HUES6 (cell line): ENCODE measurements around the gene SLC7A1.

Source experiments
- H3K27ac ChIP-seq: 2 replicates; pipeline ENCODE4 v1.7.0; 2013; ENCODE audit warnings: low read depth, mild to moderate bottlenecking, low read length, inconsistent platforms
- H3K27me3 ChIP-seq: 2 replicates; pipeline ENCODE4 v1.6.1; 2013; ENCODE audit warnings: low read length; ENCODE audit not compliant: control insufficient read depth, insufficient read depth
- H3K36me3 ChIP-seq: 2 replicates; pipeline ENCODE4 v1.6.1; 2013; ENCODE audit warnings: low read length; ENCODE audit not compliant: control insufficient read depth, insufficient read depth
- H3K4me1 ChIP-seq: 2 replicates; pipeline ENCODE4 v1.6.1; 2013; ENCODE audit warnings: low read length; ENCODE audit not compliant: control insufficient read depth, insufficient read depth
- H3K4me3 ChIP-seq: 2 replicates; pipeline ENCODE4 v1.5.1; 2013; ENCODE audit warnings: low read depth, low read length
- H3K9ac ChIP-seq: one replicate; pipeline ENCODE4 v1.6.1; 2013; ENCODE audit warnings: mild to moderate bottlenecking, low read length
- H3K9me3 ChIP-seq: 2 replicates; pipeline ENCODE4 v1.6.1; 2013; ENCODE audit warnings: low read depth, low read length; ENCODE audit not compliant: control insufficient read depth, insufficient read depth

Gene SLC7A1

GRCh38 chr13:29498426-29499040 lies 97.0 kb downstream of the SLC7A1 start:
- no peak overlapping the region for H3K4me3 ChIP-seq
- no peak overlapping the region for H3K27ac ChIP-seq
- H3K4me1 ChIP-seq, result peaks cover 4% of the 10 kb centered on the region; the same call in 1 of the 2 replicates
- H3K27me3 ChIP-seq, result no peaks in the 10 kb centered on the region; the same call in 1 of the 2 replicates
- no peaks in the 10 kb centered on the region for H3K36me3 ChIP-seq
- H3K9ac ChIP-seq, result no peak overlapping the region
- H3K9me3 ChIP-seq, result no peaks in the 10 kb centered on the region

- peaks cover 4% of the 10 kb centered on the region; the same call in 1 of the 2 replicates for H3K4me1 ChIP-seq
- H3K27ac ChIP-seq, result no peak overlapping the region
Observed at GRCh38 chr13:29497137-29497654, 98.3 kb downstream of the SLC7A1 start.

GRCh38 chr13:29496241-29496712 lies 99.2 kb downstream of the SLC7A1 start:
- H3K4me3 ChIP-seq, result no peak overlapping the region
- H3K9ac ChIP-seq, result no peak overlapping the region

More at GRCh38 chr13:29497137-29497654, 98.3 kb downstream of the SLC7A1 start:
- Histone ChIP-seq H3K4me3 (no peak overlapping the region), H3K9ac (no peak overlapping the region), H3K36me3 (no peaks in the 10 kb centered on the region), H3K9me3 (no peaks in the 10 kb centered on the region), H3K27me3 (no peaks in the 10 kb centered on the region)

GRCh38 chr13:29494520-29494919 lies 101.0 kb downstream of the SLC7A1 start:
- H3K4me1 ChIP-seq, result peaks cover 4% of the 10 kb centered on the region; the same call in 1 of the 2 replicates
- no peak overlapping the region for H3K4me3 ChIP-seq
- no peaks in the 10 kb centered on the region for H3K9me3 ChIP-seq
- no peak overlapping the region for H3K27ac ChIP-seq
- no peaks in the 10 kb centered on the region for H3K27me3 ChIP-seq
- no peaks in the 10 kb centered on the region for H3K36me3 ChIP-seq
- no peak overlapping the region for H3K9ac ChIP-seq

More at GRCh38 chr13:29496241-29496712, 99.2 kb downstream of the SLC7A1 start:
- Histone ChIP-seq H3K27ac (no peak overlapping the region), H3K9me3 (no peaks in the 10 kb centered on the region), H3K4me1 (peaks cover 4% of the 10 kb centered on the region; the same call in 1 of the 2 replicates), H3K27me3 (no peaks in the 10 kb centered on the region), H3K36me3 (no peaks in the 10 kb centered on the region)

GRCh38 chr13:29493796-29494195 lies 101.7 kb downstream of the SLC7A1 start:
- no peaks in the 10 kb centered on the region for H3K36me3 ChIP-seq
- no peaks in the 10 kb centered on the region for H3K27me3 ChIP-seq
- peaks cover 4% of the 10 kb centered on the region; the same call in 1 of the 2 replicates for H3K4me1 ChIP-seq
- no peaks in the 10 kb centered on the region for H3K9me3 ChIP-seq
- H3K27ac ChIP-seq, result no peak overlapping the region
- no peak overlapping the region for H3K4me3 ChIP-seq
- H3K9ac ChIP-seq, result no peak overlapping the region

- H3K4me1 ChIP-seq, result peaks cover 12% of the 10 kb centered on the region
- no peak overlapping the region for H3K27ac ChIP-seq
- H3K4me3 ChIP-seq, result no peak overlapping the region
- no peak overlapping the region for H3K9ac ChIP-seq
- H3K27me3 ChIP-seq, result no peaks in the 10 kb centered on the region
- no peaks in the 10 kb centered on the region for H3K36me3 ChIP-seq
- no peaks in the 10 kb centered on the region for H3K9me3 ChIP-seq
Observed at GRCh38 chr13:29491248-29491647, 104.2 kb downstream of the SLC7A1 start.

- H3K36me3 ChIP-seq, result no peaks in the 10 kb centered on the region
- H3K9ac ChIP-seq, result no peak overlapping the region
- H3K27ac ChIP-seq, result no peak overlapping the region
- H3K4me3 ChIP-seq, result no peak overlapping the region
- no peaks in the 10 kb centered on the region for H3K9me3 ChIP-seq
- peaks cover 12% of the 10 kb centered on the region for H3K4me1 ChIP-seq
- H3K27me3 ChIP-seq, result no peaks in the 10 kb centered on the region
Observed at GRCh38 chr13:29490561-29490885, 105.0 kb downstream of the SLC7A1 start.

- no peak overlapping the region for H3K4me3 ChIP-seq
- no peak overlapping the region for H3K27ac ChIP-seq
- no peaks in the 10 kb centered on the region for H3K36me3 ChIP-seq
- peaks cover 12% of the 10 kb centered on the region for H3K4me1 ChIP-seq
- H3K9ac ChIP-seq, result no peak overlapping the region
- H3K27me3 ChIP-seq, result no peaks in the 10 kb centered on the region
- H3K9me3 ChIP-seq, result no peaks in the 10 kb centered on the region
Observed at GRCh38 chr13:29489650-29490560, 105.6 kb downstream of the SLC7A1 start.

GRCh38 chr13:29487466-29488454 lies 107.7 kb downstream of the SLC7A1 start:
- Histone ChIP-seq H3K36me3 (no peaks in the 10 kb centered on the region), H3K4me3 (no peak overlapping the region), H3K4me1 (peaks cover 25% of the 10 kb centered on the region), H3K9ac (no peak overlapping the region), H3K27me3 (no peaks in the 10 kb centered on the region), H3K27ac (no peak overlapping the region), H3K9me3 (no peaks in the 10 kb centered on the region)

- Histone ChIP-seq H3K9me3 (no peaks in the 10 kb centered on the region), H3K4me1 (peaks cover 25% of the 10 kb centered on the region), H3K27me3 (no peaks in the 10 kb centered on the region), H3K36me3 (no peaks in the 10 kb centered on the region), H3K4me3 (no peak overlapping the region), H3K27ac (no peak overlapping the region), H3K9ac (no peak overlapping the region)
Observed at GRCh38 chr13:29486551-29486950, 108.9 kb downstream of the SLC7A1 start.
